GM13976 (cell line): ENCODE data around the gene DOLK.
A peak's percentile ranks its signal among the peaks of the same experiment; 100 is the strongest.

Experiments used
- DNase-seq: peaks from one replicate; pipeline ENCODE4 v3.0.0; 2012; ENCODE audit warnings: low spot score
- in situ Hi-C: fragments of 300-500 bp; cut with MboI; formaldehyde crosslinking; loops from one replicate; pipeline ENCODE4 v1.12.0; 2022; ENCODE audit warnings: low sequenced_read_pairs, mixed read lengths, inconsistent platforms; ENCODE audit not compliant: unreplicated experiment
- TF ChIP-seq, protein P1 (sequence below): IDR thresholded peaks from 2 replicates; pipeline ENCODE4 v1.5.1; 2012; ENCODE audit warnings: borderline replicate concordance, mild to moderate bottlenecking; ENCODE audit not compliant: insufficient read depth; ENCODE audit errors: extremely low read depth, missing control alignments, control extremely low read depth

The DOLK gene

DNA sequence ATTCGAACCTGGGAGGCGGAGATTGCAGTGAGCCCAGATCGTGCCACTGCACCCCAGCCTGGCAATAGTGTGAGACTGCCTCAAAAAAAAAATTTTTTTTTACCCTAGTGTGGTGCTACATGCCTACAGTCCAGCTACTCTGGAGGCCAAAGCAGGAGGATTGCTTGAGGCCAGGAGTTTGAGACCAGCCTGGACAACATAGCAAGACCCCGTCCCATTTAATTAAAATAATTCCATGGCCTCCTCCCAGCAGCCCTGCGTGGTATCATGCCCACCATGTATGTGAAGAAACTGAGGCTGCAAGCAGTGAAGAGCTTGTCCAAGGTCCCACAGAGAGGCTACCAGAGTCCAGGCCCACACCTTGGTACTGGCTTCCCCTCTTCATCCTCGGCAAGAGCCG lies 46.0 kb downstream of the DOLK start:
- TF ChIP-seq, protein P1, sequence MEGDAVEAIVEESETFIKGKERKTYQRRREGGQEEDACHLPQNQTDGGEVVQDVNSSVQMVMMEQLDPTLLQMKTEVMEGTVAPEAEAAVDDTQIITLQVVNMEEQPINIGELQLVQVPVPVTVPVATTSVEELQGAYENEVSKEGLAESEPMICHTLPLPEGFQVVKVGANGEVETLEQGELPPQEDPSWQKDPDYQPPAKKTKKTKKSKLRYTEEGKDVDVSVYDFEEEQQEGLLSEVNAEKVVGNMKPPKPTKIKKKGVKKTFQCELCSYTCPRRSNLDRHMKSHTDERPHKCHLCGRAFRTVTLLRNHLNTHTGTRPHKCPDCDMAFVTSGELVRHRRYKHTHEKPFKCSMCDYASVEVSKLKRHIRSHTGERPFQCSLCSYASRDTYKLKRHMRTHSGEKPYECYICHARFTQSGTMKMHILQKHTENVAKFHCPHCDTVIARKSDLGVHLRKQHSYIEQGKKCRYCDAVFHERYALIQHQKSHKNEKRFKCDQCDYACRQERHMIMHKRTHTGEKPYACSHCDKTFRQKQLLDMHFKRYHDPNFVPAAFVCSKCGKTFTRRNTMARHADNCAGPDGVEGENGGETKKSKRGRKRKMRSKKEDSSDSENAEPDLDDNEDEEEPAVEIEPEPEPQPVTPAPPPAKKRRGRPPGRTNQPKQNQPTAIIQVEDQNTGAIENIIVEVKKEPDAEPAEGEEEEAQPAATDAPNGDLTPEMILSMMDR: no peak
- DNase-seq: no peak
- in situ Hi-C loops: no loop called here

GRCh38 chr9:128899566-128900322 lies 47.7 kb downstream of the DOLK start:
- in situ Hi-C loops: no loop called here
- DNase-seq: peak; percentile 60
- TF ChIP-seq, protein P1: no peak

- TF ChIP-seq, protein P1: no peak
- in situ Hi-C loops: no loop called here
- no peak for DNase-seq
Observed at GRCh38 chr9:128898845-128899565, 48.4 kb downstream of the DOLK start.

- in situ Hi-C loops: no loop called here
- no peak for DNase-seq
- TF ChIP-seq, protein P1: no peak
Observed at GRCh38 chr9:128898382-128898781, 49.0 kb downstream of the DOLK start.

- TF ChIP-seq, protein P1: no peak
- in situ Hi-C loops: no loop called here
- DNase-seq: no peak
Observed at GRCh38 chr9:128895556-128895955, 51.8 kb downstream of the DOLK start.
